GM21786 (cell line): ENCODE data around the gene COL4A4.
"Not testable (repeated sequence)": the region's sequence is repeated elsewhere in the genome, so short reads cannot be mapped to it uniquely, and the experiment has no call there.

Source experiments
- ATAC-seq: cut with Tn5 transposase; IDR thresholded peaks from one replicate; pipeline ENCODE4 v1.9.1; 2021; ENCODE audit not compliant: unreplicated experiment

Gene COL4A4

DNA sequence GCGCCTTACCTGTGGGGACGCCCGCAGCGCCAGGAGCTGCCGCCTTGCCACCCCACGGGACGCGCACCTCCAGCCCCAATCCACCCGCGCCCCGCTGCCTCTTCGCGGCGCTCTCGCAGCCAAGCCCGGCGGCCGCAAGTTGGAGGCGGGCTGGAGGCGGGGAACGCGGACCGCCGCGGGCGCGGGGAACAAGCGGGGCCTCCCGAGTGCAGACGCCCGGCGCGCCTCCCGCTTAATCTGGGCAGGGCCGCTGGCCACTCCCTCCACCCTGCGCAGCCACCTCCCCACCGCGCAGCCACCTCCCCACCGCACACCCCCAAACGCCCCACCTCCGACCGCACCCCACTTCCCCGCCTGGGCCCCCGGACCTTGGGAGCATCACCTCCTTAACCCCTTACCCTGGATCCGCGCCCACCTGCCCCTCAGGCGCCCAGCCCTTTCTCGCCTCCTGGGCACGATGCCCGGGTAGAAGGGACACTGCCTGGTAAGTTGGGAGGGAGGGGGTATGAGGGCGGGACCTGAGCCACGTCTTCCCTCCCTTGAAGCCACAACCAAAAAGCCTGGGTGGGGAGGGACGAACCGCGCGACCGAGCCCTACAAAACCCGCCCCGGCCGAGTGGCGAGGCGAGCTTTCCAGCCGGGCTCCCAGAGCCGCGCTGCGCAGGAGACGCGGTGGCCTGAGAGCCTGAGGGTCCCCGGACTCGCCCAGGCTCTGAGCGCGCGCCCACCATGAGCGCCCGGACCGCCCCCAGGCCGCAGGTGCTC is at the start of gene COL4A4, which contains the start of gene COL4A3:
TSS of gene COL4A4 (minus strand) at position 208 of the 765 bp plus-strand sequence. CDS start 16,722 bp downstream, outside the sequence.
TSS of gene COL4A3 (plus strand) at position 627 of the 765 bp plus-strand sequence. CDS start at position 730, 103 bp downstream.
- ATAC-seq: peak; percentile 50

DNA sequence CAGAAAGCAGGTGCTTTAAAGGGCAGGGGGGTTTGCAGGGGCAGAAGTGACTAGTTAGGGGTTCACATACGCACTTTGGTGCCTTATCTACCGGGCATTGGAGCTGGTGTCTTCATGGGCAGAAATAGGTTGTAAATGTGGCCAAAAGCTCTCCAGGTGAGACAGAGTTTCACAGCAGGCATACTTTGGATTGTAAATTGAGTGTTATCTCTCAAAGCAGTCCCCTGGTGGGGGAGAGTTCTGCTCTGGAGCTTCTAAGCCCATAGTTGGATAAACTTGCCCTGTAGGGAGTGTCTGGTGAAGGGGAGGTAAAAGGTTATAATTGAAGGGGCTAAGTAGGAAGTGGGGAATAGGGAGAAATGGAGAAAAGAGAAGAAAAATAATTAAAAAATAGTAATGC is 43.6 kb upstream of the COL4A4 start:
- no peak for ATAC-seq

DNA sequence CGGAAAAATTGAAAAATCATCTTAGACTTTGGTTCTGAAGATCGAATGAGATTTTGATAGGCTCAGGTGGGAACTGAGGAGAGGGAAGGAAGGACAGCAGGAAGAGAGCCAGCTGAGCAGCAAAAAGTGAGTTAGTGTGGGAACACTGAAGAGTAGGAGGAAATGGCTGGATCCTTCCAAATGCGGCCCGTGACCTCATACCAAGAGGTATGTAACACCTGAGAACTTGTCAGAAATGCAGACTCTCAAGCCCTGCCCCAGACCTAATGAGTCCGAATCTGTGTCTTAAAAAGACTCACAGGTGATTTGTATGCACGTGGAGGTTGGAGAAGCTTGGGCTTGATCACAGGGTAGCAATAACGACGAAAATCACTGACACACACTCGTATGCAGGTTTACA is 42.4 kb upstream of the COL4A4 start:
- ATAC-seq: no peak

DNA sequence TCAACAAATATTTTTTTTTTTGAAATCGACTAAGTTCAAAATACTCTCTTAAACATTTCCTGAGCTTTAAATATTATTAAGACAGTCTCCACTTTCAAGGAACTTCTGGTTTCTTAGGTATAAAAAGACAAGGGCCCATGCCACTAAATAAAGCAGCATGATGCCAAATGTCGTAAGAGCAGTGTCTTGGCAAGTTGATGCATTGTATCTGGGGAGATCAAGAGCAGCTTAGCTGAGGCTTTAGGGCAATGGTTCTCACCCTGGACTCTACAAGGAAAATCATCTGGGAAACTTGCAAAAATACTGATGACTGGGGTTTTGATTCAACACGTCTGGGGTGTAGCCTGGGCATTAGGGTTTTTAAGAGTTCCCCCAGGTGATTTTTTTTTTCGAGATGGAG is 41.7 kb upstream of the COL4A4 start:
- no peak for ATAC-seq

DNA sequence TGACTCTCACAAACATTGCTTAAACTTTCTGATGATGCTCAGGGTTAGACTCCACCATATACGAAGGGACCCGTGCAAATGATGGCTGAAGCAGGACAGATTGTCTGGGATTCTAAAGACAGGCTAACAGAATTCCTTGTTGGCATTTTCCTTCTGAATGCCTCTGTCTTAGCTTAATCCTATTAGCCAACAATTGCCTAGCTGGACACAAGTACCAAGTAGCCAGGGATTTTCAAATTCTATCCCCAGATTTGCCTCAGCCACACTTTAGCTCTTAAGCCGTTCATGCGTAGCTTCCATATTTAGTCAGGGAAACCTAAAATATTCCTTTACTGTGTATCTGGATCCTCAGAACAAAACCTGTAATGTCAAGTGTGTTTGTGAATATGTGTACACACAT is 40.4 kb upstream of the COL4A4 start:
- ATAC-seq: no peak

DNA sequence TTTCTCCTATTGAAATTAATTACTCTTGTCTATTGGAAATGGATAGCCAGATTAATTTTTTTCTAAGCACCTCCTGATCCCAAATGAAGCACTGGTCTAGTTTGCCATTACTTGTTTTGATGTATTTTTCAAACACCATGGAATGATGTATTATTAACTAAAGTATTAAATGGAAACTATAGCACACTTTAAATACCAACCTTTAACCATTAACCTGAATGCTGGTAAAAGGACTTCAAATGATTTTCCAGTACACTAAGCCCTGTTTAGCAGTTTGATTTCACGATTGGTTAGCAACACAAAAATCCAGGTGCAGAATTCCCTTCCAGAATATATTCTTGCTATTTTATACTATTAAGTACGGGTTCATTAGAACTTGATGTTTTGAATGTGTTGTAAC is 37.8 kb upstream of the COL4A4 start:
- ATAC-seq: no peak

DNA sequence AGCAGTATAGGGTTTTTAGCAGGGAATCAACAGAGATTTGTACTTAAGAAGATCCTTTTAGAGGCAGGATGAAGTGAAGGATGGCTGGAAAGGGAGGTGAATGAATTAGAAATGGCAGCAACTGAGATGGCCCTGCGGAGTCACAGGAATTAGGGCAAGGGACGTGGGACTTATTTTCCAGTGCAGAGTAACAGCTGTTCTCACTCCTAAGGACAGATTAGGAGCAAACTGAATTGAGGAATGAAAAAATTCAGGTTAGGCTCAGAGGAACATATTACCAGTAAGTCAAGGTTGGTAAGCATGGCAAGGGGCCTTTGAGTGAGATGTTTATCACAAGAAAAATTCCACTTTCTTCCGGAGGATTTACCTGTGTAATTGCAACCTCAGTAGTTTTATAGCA is 34.9 kb upstream of the COL4A4 start:
- no peak for ATAC-seq

DNA sequence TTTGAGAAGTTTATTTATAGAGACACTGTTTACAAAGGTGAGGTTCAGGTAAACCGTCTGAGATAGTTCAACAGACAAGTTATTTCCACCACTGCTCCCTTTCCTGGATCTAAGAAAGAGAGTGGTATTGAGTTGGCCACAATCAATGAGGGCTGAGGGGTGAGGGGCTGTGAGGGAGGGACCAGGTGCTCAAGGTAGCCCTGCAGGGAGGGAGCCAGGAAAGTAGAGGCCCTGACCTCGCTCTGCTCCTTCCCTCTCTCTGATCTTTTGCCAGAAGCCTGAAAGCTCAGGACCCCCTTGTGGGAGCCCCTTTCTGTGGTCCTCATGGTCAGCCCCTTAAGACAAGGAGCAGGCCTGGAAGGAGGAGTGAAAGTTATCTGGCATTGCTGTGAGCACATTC is 30.2 kb upstream of the COL4A4 start:
- ATAC-seq: no peak

DNA sequence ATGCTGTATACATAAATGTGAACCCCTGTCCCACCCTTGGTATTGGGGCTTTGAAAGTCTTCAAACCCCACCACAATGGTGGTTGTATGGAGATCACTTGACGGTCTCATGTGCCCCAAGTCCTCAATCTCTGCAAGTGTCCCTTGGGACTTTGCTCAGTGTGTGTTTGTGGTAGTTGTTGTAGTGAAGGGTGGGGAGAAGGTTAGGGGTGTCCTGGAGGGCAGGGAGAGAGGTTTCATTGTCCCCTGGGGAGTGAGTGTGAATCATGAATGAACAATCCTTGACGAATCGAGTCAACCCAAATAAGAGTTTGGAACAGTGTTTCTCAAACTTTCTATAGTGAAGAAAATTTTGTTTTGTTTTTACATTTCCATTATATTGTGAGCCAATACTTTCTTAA is 28.5 kb upstream of the COL4A4 start:
- ATAC-seq: no peak

DNA sequence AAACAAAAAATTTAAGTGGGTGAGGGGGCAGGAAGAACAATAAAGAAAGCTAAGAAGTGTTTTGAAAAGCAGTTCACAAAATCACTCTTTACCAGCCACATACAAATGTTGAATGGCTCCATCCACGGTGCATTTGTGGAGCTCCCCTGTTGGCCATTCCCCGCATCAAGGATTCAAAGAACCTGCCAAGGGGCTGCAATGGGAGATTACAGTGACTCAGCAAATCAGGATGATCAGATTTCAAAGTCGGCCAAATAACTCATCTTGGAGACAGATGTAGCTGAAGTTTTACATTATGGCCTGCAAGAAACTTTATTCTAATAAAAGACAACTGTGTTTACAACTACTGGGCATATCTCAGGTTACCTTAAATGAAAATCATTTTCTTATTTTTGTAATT is 27.4 kb upstream of the COL4A4 start:
- no peak for ATAC-seq

DNA sequence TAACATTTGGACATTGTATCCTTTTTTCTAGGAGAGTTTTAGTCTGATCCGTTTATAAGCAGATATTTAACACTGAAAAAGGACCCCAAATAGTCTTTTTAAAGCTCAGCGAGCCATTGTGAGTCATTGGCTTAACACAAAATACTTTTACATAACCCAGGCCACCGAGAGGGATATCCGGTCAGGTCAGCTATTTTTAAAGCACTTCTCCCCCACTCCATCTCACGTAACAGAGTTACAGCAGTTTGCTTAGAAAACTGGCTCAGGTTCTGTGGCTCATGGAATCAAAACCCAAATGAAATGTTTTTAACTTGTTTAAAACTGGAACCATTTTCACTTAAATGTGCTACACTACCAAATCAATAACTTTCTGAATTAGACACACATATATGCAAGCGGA is 24.3 kb upstream of the COL4A4 start:
- ATAC-seq: no peak

DNA sequence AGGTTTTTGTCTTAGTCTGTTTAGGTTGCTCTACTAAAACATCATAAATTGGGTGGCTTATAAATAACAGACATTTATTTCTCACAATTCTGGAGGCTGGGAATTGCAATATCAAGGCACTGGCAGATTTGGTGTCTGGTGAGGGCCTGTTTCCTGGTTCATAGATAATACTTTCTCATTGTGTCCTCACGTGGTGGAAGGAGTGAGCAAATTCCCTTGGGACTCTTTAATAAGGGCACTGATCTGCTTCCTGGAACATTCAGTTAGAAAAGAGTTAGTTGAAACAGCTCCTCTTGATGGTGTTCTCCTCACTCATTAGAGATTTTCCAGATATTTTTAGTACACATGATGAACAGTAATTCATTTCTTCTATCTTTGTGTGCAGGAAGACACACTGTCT is 22.7 kb upstream of the COL4A4 start:
- no peak for ATAC-seq

DNA sequence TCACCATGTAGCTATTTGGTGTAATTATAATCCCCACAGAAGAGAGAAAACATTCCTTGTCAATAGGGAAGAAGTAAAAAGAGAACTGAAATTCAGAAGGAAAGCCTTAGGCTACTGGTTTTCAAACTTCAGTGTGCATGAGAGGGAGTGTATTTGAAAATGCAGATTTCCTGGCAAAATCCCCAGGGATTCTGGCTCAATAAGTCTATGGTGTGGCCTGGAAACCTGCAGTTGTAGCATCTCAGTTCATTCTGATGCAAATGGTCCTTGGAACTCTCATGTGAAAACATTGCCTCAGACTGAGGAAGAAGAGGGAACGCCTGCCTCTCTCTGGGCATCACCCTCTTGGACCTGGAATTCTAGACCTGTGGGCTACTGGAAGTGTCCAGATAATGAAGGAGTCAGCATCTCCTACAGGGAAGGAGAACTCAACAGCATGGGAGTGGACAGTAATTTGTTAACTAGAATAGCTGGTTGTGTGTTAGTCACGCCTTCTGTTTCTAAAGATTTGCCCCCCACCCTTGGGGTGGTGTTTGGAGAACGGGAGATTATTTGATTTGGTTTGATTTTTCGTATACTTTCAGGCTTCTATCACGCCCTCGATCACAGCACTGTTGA is 21.7 kb upstream of the COL4A4 start:
- ATAC-seq: no peak

DNA sequence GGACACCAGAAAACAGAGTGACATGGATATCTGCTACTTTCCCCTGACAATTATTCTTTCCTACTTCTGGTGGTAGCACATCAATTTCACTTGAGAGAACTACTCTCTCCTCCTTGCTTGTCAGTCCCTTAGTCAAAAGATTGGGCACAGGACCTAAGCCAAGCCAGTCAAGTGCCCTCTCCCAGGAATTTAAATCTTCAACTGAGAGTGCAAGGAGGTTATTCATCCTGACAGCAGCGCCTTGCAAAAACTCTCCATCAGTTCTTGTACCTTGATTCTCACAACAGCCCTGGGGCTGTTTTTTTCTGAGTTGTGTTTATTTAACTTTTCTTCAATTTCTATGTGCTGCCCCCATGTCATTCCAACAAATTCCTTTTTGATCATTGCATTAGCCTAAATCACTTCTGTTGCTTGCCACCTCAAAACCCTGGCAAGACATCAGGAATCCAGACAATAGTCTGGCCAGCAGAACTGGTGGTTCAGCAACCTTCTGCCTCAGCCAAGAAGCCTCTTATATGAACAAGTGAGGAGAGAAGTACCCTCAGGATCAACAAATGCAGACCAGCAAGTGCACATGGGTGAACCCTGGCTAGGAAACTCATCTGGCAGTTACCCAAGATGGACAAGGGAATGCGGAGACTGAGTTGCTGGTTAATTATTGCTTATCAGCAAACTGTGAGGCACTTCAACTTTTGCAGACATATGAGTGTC is 19.8 kb upstream of the COL4A4 start:
- no peak for ATAC-seq

DNA sequence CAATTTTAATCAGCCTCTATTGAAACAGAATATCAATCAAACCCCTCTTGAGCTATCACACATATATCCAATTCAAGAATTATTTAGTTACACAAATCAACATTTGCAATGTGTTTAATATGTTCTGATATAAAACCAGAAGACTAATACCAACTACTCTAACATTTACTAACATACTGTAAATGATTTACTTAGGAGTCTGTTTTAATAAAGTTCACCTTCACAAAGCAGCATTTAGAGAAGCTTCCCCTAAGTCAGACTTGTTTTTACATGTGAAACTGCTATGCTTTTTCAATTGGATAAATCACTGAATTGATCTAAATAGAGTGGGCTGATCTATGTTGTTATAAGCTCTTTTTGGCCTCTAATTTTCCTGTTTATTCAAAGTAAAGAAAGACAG is 18.8 kb upstream of the COL4A4 start:
- no peak for ATAC-seq

DNA sequence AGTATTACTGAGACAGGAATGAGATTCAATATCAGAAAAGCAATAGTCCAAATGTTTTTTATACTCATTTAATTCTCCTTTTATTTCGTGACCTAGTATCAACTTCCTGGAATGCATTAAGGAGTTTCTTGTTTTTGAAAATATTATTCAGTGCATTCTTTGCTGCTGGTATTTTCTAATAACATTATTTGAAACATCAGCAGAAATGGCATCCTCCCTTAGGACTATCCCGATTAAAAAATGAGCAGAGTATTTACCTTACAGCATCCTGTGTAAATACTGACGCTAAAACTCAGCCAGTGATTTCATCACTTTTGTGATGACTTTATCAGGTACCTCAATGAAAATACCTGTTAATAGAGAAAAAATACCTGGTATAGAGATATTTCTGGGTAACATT is 16.8 kb upstream of the COL4A4 start:
- no peak for ATAC-seq

DNA sequence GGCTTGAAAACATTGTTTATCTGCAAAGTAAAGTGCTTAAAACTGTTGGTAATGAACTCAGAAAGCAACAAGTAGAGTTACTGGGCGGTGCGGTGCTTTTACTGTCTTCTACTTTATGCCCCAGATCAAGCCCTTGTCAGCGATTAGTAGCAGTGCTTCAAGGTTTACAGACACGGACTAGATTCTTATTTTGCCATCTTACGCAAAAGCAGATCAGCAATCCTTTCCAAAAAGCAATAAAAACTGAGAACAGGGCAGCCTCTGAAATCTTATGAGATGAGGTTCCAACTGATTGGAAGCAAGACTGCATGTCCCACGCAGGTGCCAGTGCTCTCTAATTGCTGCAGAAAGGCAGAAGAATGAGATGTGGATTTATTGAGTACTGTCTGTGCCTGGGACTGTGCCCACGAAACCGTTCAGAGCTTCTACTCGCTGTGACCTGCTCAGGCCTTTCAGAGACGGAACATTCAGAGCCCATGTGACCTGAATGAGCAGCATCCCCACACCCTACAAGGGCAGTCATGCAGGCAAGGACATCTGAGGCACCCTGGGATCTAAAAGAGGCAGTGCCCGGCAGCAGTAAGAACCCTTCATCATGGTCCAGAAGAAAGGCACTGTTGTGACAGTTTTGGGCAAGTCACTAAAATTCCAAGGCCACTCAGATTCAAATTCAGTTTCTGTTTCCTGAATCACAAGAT is 16.1 kb upstream of the COL4A4 start:
- no peak for ATAC-seq

DNA sequence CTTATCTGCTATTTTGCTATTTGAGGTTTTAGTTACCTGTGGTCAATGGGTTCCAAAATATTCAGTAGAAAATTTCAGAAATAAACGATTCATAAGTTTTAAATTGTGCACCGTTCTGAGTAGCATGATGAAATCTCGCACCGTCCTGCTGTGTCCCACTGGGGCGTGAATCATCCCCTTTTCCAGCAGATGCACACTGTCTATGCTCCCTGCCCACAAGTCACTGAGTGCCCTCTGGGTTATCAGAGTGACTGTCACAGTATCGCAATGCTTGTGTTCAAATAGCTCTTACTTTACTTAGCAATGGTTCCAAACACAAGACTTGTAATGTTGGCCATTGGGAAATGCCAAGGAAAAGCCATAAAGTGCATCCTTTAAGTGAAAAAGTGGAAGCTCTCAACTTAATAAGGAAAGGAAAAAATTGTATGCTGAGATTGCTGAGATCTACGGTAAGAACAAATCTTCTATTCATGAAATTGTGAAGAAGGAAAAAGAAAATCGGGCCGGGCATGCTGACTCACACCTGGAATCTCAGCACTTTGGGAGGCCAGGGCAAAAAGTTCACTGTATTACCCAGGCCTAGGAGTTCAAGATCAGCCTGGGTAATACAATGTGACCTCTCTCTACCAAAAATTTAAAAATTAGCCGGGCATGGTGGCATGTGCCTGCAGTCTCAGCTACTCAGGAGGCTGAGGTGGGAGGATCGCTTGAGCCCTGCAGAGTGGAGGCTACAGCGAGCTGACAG is 13.8 kb upstream of the COL4A4 start:
- ATAC-seq: no peak

DNA sequence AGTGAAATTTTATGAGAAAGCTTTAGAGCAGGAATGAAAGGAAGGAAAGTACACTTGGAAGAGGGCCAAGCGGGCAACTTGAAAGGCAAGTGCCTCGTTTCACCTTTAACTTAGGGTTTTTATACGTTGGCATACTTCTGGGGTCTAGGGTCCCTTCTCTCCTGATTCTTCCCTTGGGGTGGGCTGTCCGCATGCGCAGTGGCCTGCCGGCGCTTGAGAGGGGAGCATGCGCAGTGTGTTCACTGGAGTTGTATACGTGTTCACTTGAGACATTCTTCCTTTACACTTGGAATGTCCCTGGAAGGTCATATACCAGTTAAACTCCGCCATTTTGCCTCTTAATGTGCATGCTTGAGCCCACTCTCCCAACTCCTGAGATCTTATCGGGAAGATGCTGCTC is 7.8 kb upstream of the COL4A4 start:
- not testable (repeated sequence) for ATAC-seq

DNA sequence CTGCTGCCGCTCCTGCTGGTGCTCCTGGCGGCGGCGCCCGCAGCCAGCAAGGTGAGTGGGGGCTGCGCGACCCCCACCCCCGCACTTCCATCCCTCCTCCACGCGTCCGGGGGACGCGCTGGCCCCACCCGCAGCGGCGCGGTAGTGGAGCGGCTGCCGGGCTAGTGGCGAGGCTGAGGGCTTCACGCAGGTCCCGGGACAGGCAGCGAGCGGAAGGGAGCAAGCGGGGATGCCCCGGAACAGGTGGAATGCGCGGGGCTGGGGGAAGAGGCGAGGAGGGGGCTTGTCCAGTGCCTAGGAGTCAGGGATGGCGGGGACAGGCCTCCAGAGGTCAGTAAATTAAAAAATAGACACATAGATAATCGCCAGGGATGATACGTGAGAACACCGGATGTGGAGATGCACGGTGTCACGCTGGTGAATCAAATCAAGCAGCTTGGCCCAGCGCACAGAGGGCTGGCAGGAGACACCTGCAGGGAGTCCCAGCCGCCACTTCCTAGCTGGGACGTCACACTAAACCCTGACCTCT is 822 bp upstream of the COL4A4 start:
- ATAC-seq: peak; percentile 65
